HEK293T (cell line): ENCODE data around the gene CENATAC.
"Not testable (repeated sequence)": the region's sequence is repeated elsewhere in the genome, so short reads cannot be mapped to it uniquely, and the experiment has no call there.

ENCODE experiments used
- CTCF ChIA-PET: fragments of 350-600 bp; formaldehyde crosslinking; extraction: SDS; loops from one replicate; lab custom pipeline; 2021; ENCODE audit warnings: antibody characterized with exemption, inconsistent platforms; lab: Yijun Ruan, JAX
- POLR2A ChIA-PET: fragments of 350-600 bp; formaldehyde crosslinking; extraction: SDS; loops from one replicate; lab custom pipeline; 2020; ENCODE audit warnings: antibody characterized with exemption, inconsistent platforms; lab: Yijun Ruan, JAX
- DNase-seq: peaks from one replicate; pipeline ENCODE4 v3.0.0; 2012; ENCODE audit warnings: mixed read lengths; ENCODE audit errors: extremely low spot score
- ARNT ChIP-seq: fragments of 450-650 bp; IDR thresholded peaks from 2 replicates; pipeline ENCODE4 v1.6.1; 2017; ENCODE audit warnings: mild to moderate bottlenecking
- BHLHE40 ChIP-seq: fragments of 450-650 bp; IDR thresholded peaks from 2 replicates; pipeline ENCODE4 v1.6.1; 2016; ENCODE audit warnings: mild to moderate bottlenecking, moderate library complexity, borderline replicate concordance
- CTBP1 ChIP-seq: fragments of 450-650 bp; IDR thresholded peaks from 2 replicates; pipeline ENCODE4 v1.6.1; 2016; ENCODE audit warnings: borderline replicate concordance
- ELF4 ChIP-seq: fragments of 450-650 bp; IDR thresholded peaks from 2 replicates; pipeline ENCODE4 v1.6.1; 2017; ENCODE audit warnings: antibody characterized with exemption
- FOXA1 ChIP-seq: fragments of 450-650 bp; IDR thresholded peaks from 2 replicates; pipeline ENCODE4 v1.6.1; 2016; ENCODE audit warnings: mild to moderate bottlenecking
- FOXK2 ChIP-seq: fragments of 450-650 bp; IDR thresholded peaks from 2 replicates; pipeline ENCODE4 v1.6.1; 2016; ENCODE audit warnings: mild to moderate bottlenecking
- FOXM1 ChIP-seq: fragments of 450-650 bp; IDR thresholded peaks from 2 replicates; pipeline ENCODE4 v1.6.1; 2017; ENCODE audit warnings: mild to moderate bottlenecking, borderline replicate concordance
- HDGF ChIP-seq: fragments of 450-650 bp; IDR thresholded peaks from 2 replicates; pipeline ENCODE4 v1.6.1; 2017; ENCODE audit warnings: antibody characterized with exemption, borderline replicate concordance
- L3MBTL2 ChIP-seq: fragments of 450-650 bp; conservative IDR thresholded peaks from 2 replicates; pipeline ENCODE4 v1.6.1; 2016; ENCODE audit warnings: mild to moderate bottlenecking
- LEF1 ChIP-seq: fragments of 450-650 bp; IDR thresholded peaks from 2 replicates; pipeline ENCODE4 v1.6.1; 2017; ENCODE audit warnings: mild to moderate bottlenecking, borderline replicate concordance
- NFRKB ChIP-seq: fragments of 450-650 bp; IDR thresholded peaks from 2 replicates; pipeline ENCODE4 v1.6.1; 2016; ENCODE audit warnings: mild to moderate bottlenecking, moderate library complexity
- SP1 ChIP-seq: fragments of 450-650 bp; IDR thresholded peaks from 2 replicates; pipeline ENCODE4 v1.6.1; 2017
- SUZ12 ChIP-seq: fragments of 450-650 bp; IDR thresholded peaks from 2 replicates; pipeline ENCODE4 v1.6.1; 2016; ENCODE audit warnings: mild to moderate bottlenecking
- TARDBP ChIP-seq: fragments of 450-650 bp; IDR thresholded peaks from 2 replicates; pipeline ENCODE4 v1.6.1; 2016
- ZNF384 ChIP-seq: fragments of 450-650 bp; IDR thresholded peaks from 2 replicates; pipeline ENCODE4 v1.6.1; 2016
- TF ChIP-seq, protein P1 (sequence below): fragments of 450-650 bp; IDR thresholded peaks from 2 replicates; pipeline ENCODE4 v1.6.1; 2016

The CENATAC gene, protein sequence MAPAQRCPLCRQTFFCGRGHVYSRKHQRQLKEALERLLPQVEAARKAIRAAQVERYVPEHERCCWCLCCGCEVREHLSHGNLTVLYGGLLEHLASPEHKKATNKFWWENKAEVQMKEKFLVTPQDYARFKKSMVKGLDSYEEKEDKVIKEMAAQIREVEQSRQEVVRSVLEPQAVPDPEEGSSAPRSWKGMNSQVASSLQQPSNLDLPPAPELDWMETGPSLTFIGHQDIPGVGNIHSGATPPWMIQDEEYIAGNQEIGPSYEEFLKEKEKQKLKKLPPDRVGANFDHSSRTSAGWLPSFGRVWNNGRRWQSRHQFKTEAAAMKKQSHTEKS

DNA sequence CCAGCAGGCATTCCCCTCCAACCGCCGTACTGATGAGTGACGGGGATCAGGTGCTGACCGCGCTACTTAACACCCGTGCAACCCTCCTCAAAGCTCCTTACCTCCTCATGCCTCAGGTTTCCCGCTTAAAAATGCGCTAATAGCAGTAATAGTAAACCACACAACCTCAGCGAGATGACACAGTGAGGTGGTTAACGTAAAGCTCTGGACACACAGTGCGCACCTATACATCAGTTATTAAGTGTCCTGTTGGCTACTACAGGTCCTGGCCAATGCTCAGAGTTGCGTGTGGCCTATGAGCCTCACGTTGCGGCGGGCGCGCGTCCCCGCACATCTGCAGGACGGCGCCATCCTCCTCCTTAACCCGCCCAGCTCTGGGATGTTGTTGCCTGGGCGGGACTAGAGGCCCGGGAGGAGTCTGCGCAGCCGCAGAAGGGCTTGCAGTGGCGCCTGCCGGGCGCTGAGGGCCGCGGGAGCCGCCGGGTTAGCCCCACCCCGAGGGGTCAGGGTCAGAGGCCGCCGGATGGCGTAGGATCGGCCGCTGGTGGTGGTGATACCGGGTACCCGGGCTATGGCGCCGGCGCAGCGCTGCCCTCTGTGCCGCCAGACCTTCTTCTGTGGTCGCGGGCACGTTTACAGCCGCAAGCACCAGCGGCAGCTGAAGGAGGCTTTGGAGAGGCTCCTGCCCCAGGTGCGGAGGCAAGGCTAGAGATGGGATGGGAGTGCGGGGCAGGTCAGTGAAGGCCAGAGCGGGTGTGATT is at the start of gene CENATAC:
Gene CENATAC (plus strand): TSS at position 512 of the 761 bp plus-strand sequence. CDS start 60 bp downstream, at position 572.
- TF ChIP-seq L3MBTL2 (peak; percentile 95), NFRKB (no peak)
- POLR2A ChIA-PET = interaction anchor here (0.8 to 2.0 kb wide), 13 partner anchors 9 to 205 kb away, joined by 3 to 15 read pairs (median 4); partner anchors contain the start of genes C2CD2L, RPS25 and TRAPPC4
- CTCF ChIA-PET = interaction anchor here (0.5 to 0.8 kb wide), 2 partner anchors 98 to 236 kb away, joined by 3 read pairs; no protein-coding TSS in a partner anchor
- peak; percentile 99 for DNase-seq

DNA sequence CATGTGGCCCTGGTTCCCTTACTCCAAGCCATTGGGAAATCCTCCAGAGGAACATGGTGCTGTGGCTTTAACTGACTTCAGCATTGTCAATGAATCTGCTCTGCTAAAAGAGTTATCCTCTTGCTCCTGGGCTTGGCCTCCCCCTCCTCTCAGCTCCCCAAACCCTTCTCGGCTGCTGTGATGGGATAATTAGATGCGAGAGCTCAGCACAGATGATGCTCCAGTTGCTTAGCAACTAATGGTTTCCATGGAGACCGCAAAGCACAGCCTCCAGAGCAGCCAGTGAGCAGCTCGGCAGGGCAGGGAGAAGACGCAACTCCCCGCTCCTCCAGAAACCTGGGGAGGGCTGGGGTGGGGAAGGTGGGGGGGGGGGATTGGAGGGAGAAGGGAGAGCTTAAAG is 44.7 kb upstream of the CENATAC start:
- peak; percentile 43 for DNase-seq

DNA sequence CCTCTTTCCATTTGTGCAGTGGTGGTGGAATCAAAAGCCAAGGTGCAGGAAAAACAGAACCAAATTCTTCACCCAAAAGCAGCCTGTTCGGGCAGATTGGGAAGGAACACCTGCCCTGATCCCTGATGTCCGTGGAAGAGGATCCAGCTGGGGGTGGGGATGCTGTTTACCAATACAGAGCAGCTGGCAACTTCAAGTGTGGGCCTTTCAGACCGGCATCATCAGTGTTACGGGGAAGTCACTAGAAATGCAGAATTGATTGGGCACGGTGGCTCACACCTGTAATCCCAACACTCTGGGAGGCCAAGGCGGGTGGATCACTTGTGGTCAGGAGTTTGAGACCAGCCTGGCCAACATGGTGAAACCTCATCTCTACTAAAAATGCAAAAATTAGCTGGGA is 44.0 kb upstream of the CENATAC start:
- POLR2A ChIA-PET, CTCF ChIA-PET: not testable (repeated sequence)
- DNase-seq = peak; percentile 3

More for the DNA sequence above, 44.7 kb upstream of the CENATAC start:
- ChIA-PET CTCF (interaction anchor here (0.8 to 0.9 kb wide), 2 partner anchors 23 to 28 kb away, joined by 3 read pairs; partner anchors contain the start of gene BCL9L), POLR2A (no interaction called here)
- TF ChIP-seq FOXA1 (no peak), FOXK2 (no peak)

DNA sequence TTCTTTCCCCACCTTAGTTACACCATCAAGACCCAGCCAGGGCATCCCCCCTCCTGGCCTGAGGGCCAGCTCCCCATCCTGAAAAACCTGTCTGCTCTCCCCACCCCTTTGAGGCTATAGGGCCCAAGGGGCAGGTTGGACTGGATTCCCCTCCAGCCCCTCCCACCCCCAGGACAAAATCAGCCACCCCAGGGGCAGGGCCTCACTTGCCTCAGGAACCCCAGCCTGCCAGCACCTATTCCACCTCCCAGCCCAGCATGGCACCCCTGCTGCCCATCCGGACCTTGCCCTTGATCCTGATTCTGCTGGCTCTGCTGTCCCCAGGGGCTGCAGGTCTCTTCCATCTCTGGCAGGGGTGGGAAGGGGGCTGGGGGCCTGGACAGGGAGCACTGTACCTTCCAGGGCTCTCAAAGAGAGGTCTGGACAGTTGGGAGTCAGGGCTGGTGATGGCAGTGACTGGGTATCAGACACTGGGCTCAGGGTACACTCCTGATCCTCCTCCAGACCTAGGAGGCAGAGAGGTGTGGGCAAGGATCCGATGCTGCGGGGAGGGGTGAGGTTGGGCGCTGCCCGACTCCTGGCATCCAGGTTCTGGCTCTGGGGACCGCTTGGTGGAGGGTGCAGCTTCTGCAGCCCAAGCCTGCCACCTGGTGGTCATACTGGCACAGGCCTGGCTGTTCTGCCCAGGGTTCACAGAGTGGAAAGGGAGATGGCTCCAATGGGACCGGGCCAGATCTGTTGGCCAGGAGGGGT is 41.7 kb upstream of the CENATAC start, which contains the start of gene UPK2:
Gene UPK2 (plus strand): TSS at position 205 of the 753 bp plus-strand sequence. CDS start 53 bp downstream, at position 258.
- no peak for TF ChIP-seq SP1
- no peak for TF ChIP-seq NFRKB
- no peak for TF ChIP-seq BHLHE40
- TF ChIP-seq, protein P1, sequence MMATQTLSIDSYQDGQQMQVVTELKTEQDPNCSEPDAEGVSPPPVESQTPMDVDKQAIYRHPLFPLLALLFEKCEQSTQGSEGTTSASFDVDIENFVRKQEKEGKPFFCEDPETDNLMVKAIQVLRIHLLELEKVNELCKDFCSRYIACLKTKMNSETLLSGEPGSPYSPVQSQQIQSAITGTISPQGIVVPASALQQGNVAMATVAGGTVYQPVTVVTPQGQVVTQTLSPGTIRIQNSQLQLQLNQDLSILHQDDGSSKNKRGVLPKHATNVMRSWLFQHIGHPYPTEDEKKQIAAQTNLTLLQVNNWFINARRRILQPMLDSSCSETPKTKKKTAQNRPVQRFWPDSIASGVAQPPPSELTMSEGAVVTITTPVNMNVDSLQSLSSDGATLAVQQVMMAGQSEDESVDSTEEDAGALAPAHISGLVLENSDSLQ = no peak
- TF ChIP-seq LEF1 = no peak
- TF ChIP-seq FOXM1 = no peak
- no peak for TF ChIP-seq FOXA1
- TF ChIP-seq ZNF384 = no peak
- TF ChIP-seq HDGF = no peak
- TF ChIP-seq ELF4 = no peak
- no peak for TF ChIP-seq SUZ12
- TF ChIP-seq TARDBP = no peak
- no peak for TF ChIP-seq CTBP1
- TF ChIP-seq L3MBTL2 = no peak
- TF ChIP-seq FOXK2 = no peak
- no peak for TF ChIP-seq ARNT
- ChIA-PET CTCF (interaction anchor here (0.7 to 1.3 kb wide), 5 partner anchors 12 to 61 kb away, joined by 3 to 5 read pairs (median 3); no protein-coding TSS in a partner anchor), POLR2A (no interaction called here)
- peak; percentile 93 for DNase-seq

DNA sequence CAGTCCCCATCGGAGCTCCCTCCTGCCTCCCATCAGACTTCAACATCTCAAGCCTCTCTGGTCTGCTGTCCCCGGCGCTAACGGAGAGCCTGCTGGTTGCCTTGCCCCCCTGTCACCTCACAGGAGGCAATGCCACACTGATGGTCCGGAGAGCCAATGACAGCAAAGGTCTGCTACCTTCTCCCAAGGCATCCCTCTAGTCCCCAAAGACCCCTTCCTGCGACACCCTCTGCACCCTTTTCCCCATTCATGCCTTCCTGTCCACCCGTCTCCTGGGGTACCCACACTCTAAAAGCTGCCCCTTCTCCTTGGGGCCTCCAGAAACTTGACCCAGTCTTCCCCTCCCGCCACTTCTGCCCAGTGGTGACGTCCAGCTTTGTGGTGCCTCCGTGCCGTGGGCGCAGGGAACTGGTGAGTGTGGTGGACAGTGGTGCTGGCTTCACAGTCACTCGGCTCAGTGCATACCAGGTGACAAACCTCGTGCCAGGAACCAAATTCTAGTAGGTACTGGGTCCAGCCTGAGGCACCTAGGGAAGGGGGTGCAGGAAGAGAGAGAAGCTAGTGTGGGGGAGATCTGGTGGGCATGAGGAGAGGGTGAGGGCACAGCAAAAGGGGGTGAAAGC is 41.0 kb upstream of the CENATAC start:
- peak; percentile 3 for DNase-seq
- no peak for TF ChIP-seq LEF1
- 0 out of 2 replicates have a peak, but pooled peaks have one; percentile 43 for TF ChIP-seq HDGF
- ChIA-PET CTCF (interaction anchor here (0.6 to 1.3 kb wide), 6 partner anchors 10 to 62 kb away, joined by 3 to 5 read pairs (median 3); no protein-coding TSS in a partner anchor), POLR2A (no interaction called here)

DNA sequence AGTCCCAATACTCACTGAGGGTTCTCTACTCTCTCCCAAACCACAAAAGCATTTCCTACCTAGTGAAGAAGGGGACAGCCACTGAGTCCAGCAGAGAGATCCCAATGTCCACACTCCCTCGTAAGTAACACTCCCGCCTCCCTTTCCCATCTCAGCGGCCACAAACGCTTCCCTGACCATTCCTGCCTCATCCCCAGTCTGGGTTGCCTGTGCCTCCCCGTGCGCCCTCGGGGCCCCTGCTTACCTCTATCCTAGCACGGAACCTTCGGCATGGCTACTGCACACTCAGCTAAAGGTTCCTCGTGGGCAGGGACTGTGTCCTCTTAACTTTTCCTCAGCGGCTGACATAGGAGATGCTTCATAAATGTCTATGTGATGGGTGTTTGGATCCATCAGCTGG is 40.4 kb upstream of the CENATAC start:
- ChIA-PET CTCF (interaction anchor here (0.6 to 1.3 kb wide), 5 partner anchors 10 to 62 kb away, joined by 3 to 4 read pairs (median 3); no protein-coding TSS in a partner anchor), POLR2A (no interaction called here)
- peak; percentile 5 for DNase-seq
- TF ChIP-seq ZNF384 (no peak), LEF1 (no peak), SUZ12 (no peak), BHLHE40 (no peak), L3MBTL2 (no peak), ELF4 (no peak), CTBP1 (no peak), FOXA1 (no peak), ARNT (no peak), FOXK2 (no peak), TARDBP (no peak)
- TF ChIP-seq, protein P1 = no peak
